B cell (primary cell): ENCODE measurements around the gene P2RX7. TPM values are rescaled to one million over a fixed set of nuclear protein-coding genes. Genes with fewer than 3 reads are reported as not detected.

Source experiments
- ATAC-seq: fragments of 200-7000 bp; cut with Tn5 transposase; one replicate; pipeline ENCODE4 v1.10.0; 2021; ENCODE audit warnings: low read depth, mild to moderate bottlenecking, moderate number of reproducible peaks, moderate library complexity
- CTCF ChIA-PET: fragments of 350-600 bp; sonication (Branson Sonifier 250); formaldehyde crosslinking; loops from one replicate; lab custom pipeline; 2021; ENCODE audit warnings: antibody characterized with exemption, inconsistent platforms; lab: Charles Lee
- POLR2A ChIA-PET: fragments of 350-600 bp; sonication (Branson Sonifier 250); formaldehyde crosslinking; loops from one replicate; lab custom pipeline; 2021; ENCODE audit warnings: antibody characterized with exemption; lab: Charles Lee
- DNase-seq: peaks from one replicate; pipeline ENCODE4 v3.0.0; 2013
- H2AFZ ChIP-seq: 2 replicates; pipeline ENCODE4 v1.6.1; 2012; ENCODE audit warnings: mild to moderate bottlenecking, low read depth, low read length; ENCODE audit not compliant: insufficient read depth, poor library complexity, severe bottlenecking
- H3K27ac ChIP-seq, 2 donors: 1 replicate in 1 of 2; 2 replicates in 1 of 2; pipeline ENCODE4 v1.5.1; 2012 to 2013; ENCODE audit warnings: low read length in 2 of 2, mild to moderate bottlenecking in 2 of 2, moderate library complexity in 1 of 2
- H3K27me3 ChIP-seq, 4 experiments: fragments of 200-600 bp in 1 of 4; sonication (generic) in 1 of 4; replicated peaks in 1 of 4; 1 replicate in 2 of 4; 2 replicates in 2 of 4; pipeline versions ENCODE4 v1.6.1 to v1.7.0; 2013 to 2016; ENCODE audit warnings: low read length in 3 of 4, mild to moderate bottlenecking in 2 of 4, mixed read lengths in 1 of 4, moderate library complexity in 1 of 4; ENCODE audit not compliant: insufficient read depth in 4 of 4, control insufficient read depth in 3 of 4; ENCODE audit errors: control extremely low read depth in 1 of 4
- H3K36me3 ChIP-seq, 2 experiments: replicated peaks in 1 of 2; 1 replicate in 1 of 2; 2 replicates in 1 of 2; pipeline versions ENCODE4 v1.6.1 to v1.7.1; 2013; ENCODE audit warnings: low read length in 1 of 2; ENCODE audit not compliant: insufficient read depth in 2 of 2, control insufficient read depth in 1 of 2; ENCODE audit errors: control extremely low read depth in 1 of 2, extremely low read depth in 1 of 2
- H3K4me1 ChIP-seq, 2 donors: fragments of 200-600 bp in 1 of 2; sonication (generic) in 1 of 2; 1 replicate in 1 of 2; 2 replicates in 1 of 2; pipeline versions ENCODE4 v1.5.1 to v1.6.1; 2013 to 2017; ENCODE audit warnings: low read length in 2 of 2; ENCODE audit not compliant: control insufficient read depth in 2 of 2, insufficient read depth in 2 of 2
- H3K4me2 ChIP-seq: replicated peaks from 2 replicates; pipeline ENCODE3; 2012; ENCODE audit warnings: mild to moderate bottlenecking, low read depth, low read length; ENCODE audit not compliant: poor library complexity, severe bottlenecking
- H3K4me3 ChIP-seq, 5 experiments: fragments of 200-600 bp in 1 of 5; sonication (generic) in 1 of 5; 1 replicate in 3 of 5; 2 replicates in 2 of 5; pipeline versions ENCODE4 v1.5.1 to v1.7.0; 2011 to 2016; ENCODE audit warnings: low read length in 4 of 5, mild to moderate bottlenecking in 4 of 5, low read depth in 2 of 5, control low read depth in 1 of 5, moderate library complexity in 1 of 5; ENCODE audit not compliant: insufficient read depth in 1 of 5; ENCODE audit errors: control extremely low read depth in 1 of 5, extremely low read depth in 1 of 5
- H3K79me2 ChIP-seq: fragments of 200-600 bp; sonication (generic); one replicate; pipeline ENCODE4 v1.6.0; 2016; ENCODE audit warnings: low read length; ENCODE audit not compliant: control insufficient read depth, insufficient read depth
- H3K9ac ChIP-seq: fragments of 200-600 bp; sonication (generic); 2 replicates; pipeline ENCODE4 v1.6.1; 2017; ENCODE audit warnings: mild to moderate bottlenecking, low read length, moderate library complexity
- H3K9me3 ChIP-seq, 3 donors: one replicate each; pipeline versions ENCODE4 v1.6.1 to v1.7.1; 2013; ENCODE audit warnings: low read length in 2 of 3; ENCODE audit not compliant: control insufficient read depth in 2 of 3, insufficient read depth in 1 of 3; ENCODE audit errors: control extremely low read depth in 1 of 3
- H4K20me1 ChIP-seq: 2 replicates; pipeline ENCODE4 v1.6.0; 2012; ENCODE audit warnings: mild to moderate bottlenecking, low read length; ENCODE audit not compliant: insufficient read depth, control insufficient read depth, poor library complexity, severe bottlenecking
- H3K27ac Mint-ChIP-seq: one replicate; pipeline ENCODE4 v1.8.0; 2021; ENCODE audit warnings: mixed read lengths
- H3K27me3 Mint-ChIP-seq: one replicate; pipeline ENCODE4 v1.8.0; 2021; ENCODE audit warnings: mixed read lengths
- H3K4me1 Mint-ChIP-seq: one replicate; pipeline ENCODE4 v1.8.0; 2021; ENCODE audit warnings: mixed read lengths
- H3K4me3 Mint-ChIP-seq: one replicate; pipeline ENCODE4 v1.8.0; 2021; ENCODE audit warnings: mixed read lengths
- H3K9me3 Mint-ChIP-seq: one replicate; pipeline ENCODE4 v1.8.0; 2022; ENCODE audit warnings: mixed read lengths; ENCODE audit not compliant: insufficient read depth
- CTCF ChIP-seq: fragments of 200-600 bp; IDR thresholded peaks from one replicate; pipeline ENCODE4 v1.8.0; 2022; ENCODE audit warnings: antibody characterized with exemption, mild to moderate bottlenecking
- EZH2 ChIP-seq: IDR thresholded peaks from 2 replicates; pipeline ENCODE4 v1.6.1; 2012; ENCODE audit warnings: borderline replicate concordance, low read depth, mild to moderate bottlenecking, moderate library complexity, low read length; ENCODE audit not compliant: insufficient read depth, poor library complexity, severe bottlenecking
- WGBS: methylation state at CpG from one replicate; pipeline ENCODE4 v1.1.5; 2013; ENCODE audit warnings: missing lambda C conversion rate; ENCODE audit not compliant: insufficient coverage; 5-methylcytosine and 5-hydroxymethylcytosine counted together
- intact Hi-C: fragments of 100-400 bp; cut with micrococcal nuclease; formaldehyde crosslinking; loops from one replicate; pipeline ENCODE4 v1.10.0; 2022
- polyA plus RNA-seq: library from polyadenylated mRNA; depleted of rRNA; stranded (reverse); fragments of >200 nt; gene quantifications from 2 replicates; pipeline ENCODE4 v1.2.3, GENCODE V29; 2012
- total RNA-seq, 2 donors: library from RNA; stranded (reverse); fragments of 120-200 nt in 1 of 2; gene quantifications; 1 replicate in 1 of 2; 2 replicates in 1 of 2; pipeline versions ENCODE4 v1.2.3 to v1.2.4, GENCODE V29; 2013 to 2022

P2RX7 gene
- total and polyA plus RNA-seq, 2 donors (not counting 1 experiment from before 2014, with no cell fraction given) = 5.3 to 6.3 TPM

- Histone ChIP-seq H3K4me2 (no peak overlapping the region), H3K79me2 (no peaks in the 10 kb centered on the region), H3K36me3 (peaks cover 0 to 3% of the 10 kb centered on the region in 2 experiments), H3K4me1 (peaks cover 6 to 8% of the 10 kb centered on the region in 2 donors), H3K9ac (no peak overlapping the region), H3K4me3 (no peak overlapping the region), H3K27me3 (no peaks in the 10 kb centered on the region), H3K9me3 (peaks cover 0 to 4% (median 0%) of the 10 kb centered on the region in 3 donors), H2AFZ (peak overlapping the region; percentile 34), H3K27ac (no peak overlapping the region), H4K20me1 (no peaks in the 10 kb centered on the region)
- H3K4me1 Mint-ChIP-seq = peaks cover 14% of the 10 kb centered on the region
- no peaks in the 10 kb centered on the region for H3K9me3 Mint-ChIP-seq
- TF ChIP-seq CTCF (no peak), EZH2 (no peak)
- H3K27me3 Mint-ChIP-seq = no peaks in the 10 kb centered on the region
- intact Hi-C loops = no loop called here
- ATAC-seq = no peak
- WGBS = 65% methylated on average over 3 of the region's 7 CpGs
- POLR2A ChIA-PET = interaction anchor here (0.7 kb wide), 1 partner anchor 266 kb away, joined by 4 read pairs; no protein-coding TSS in a partner anchor
- peak; percentile 22 for DNase-seq
- no peak overlapping the region for H3K4me3 Mint-ChIP-seq
- CTCF ChIA-PET = interaction anchor here (0.6 to 0.7 kb wide), 3 partner anchors 31 to 803 kb away, joined by 3 read pairs; no protein-coding TSS in a partner anchor
- H3K27ac Mint-ChIP-seq = peak overlapping the region; percentile 73
These were observed 27.0 kb downstream of the P2RX7 start for GRCh38 chr12:121159467-121160307.

- H3K36me3 ChIP-seq = peaks cover 2 to 10% of the 10 kb centered on the region in 2 experiments
- CTCF ChIA-PET = no interaction called here
- TF ChIP-seq CTCF = no peak
- TF ChIP-seq EZH2 = no peak
- no peaks in the 10 kb centered on the region for H3K27me3 ChIP-seq
- POLR2A ChIA-PET = interaction anchor here (0.6 kb wide), 1 partner anchor 17 kb away, joined by 4 read pairs; no protein-coding TSS in a partner anchor
- no peak overlapping the region for H3K4me3 ChIP-seq
- H3K27ac ChIP-seq = no peak overlapping the region
- H3K27ac Mint-ChIP-seq = no peak overlapping the region
- H3K4me2 ChIP-seq = no peak overlapping the region
- DNase-seq (no peak), ATAC-seq (no peak)
- WGBS = 93% methylated on average over 3 of the region's 10 CpGs
- no peak overlapping the region for H2AFZ ChIP-seq
- H3K4me3 Mint-ChIP-seq = no peak overlapping the region
- no peaks in the 10 kb centered on the region for H4K20me1 ChIP-seq
- H3K9ac ChIP-seq = no peak overlapping the region
- no peaks in the 10 kb centered on the region for H3K9me3 Mint-ChIP-seq
- no peaks in the 10 kb centered on the region for H3K27me3 Mint-ChIP-seq
- H3K79me2 ChIP-seq = no peaks in the 10 kb centered on the region
- peaks cover 14% of the 10 kb centered on the region for H3K4me1 Mint-ChIP-seq
- peaks cover 6 to 8% of the 10 kb centered on the region in 2 donors for H3K4me1 ChIP-seq
- intact Hi-C loops = no loop called here
- peaks cover 0 to 4% (median 0%) of the 10 kb centered on the region in 3 donors for H3K9me3 ChIP-seq
These were observed 29.7 kb downstream of the P2RX7 start for GRCh38 chr12:121162384-121162783.
